COLO829 (cell line): Measurements from ENCODE around the gene LAMTOR3.
"Not testable (repeated sequence)": the region's sequence is repeated elsewhere in the genome, so short reads cannot be mapped to it uniquely, and the experiment has no call there.

Source experiments
- DNase-seq: peaks from one replicate; pipeline ENCODE4 v3.0.0; 2012; ENCODE audit warnings: low spot score

Gene LAMTOR3

DNA sequence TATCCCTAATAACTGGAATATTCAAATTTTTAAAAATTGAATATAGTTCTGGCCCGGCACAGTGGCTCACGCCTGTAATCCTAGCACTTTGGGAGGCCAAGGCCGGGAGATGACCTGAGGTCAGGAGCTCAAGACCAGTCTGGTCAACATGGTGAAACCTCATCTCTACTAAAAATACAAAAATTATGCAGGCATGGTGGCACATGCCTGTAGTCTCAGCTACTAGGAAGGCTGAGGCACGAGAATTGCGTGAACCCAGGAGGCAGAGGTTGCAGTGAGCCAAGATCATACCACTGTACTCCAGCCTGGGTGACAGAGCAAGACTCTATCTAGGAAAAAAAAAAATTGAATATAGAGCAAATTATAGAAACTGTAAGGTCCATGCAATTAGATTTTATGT, 64.2 kb downstream of the LAMTOR3 start:
- not testable (repeated sequence) for DNase-seq

DNA sequence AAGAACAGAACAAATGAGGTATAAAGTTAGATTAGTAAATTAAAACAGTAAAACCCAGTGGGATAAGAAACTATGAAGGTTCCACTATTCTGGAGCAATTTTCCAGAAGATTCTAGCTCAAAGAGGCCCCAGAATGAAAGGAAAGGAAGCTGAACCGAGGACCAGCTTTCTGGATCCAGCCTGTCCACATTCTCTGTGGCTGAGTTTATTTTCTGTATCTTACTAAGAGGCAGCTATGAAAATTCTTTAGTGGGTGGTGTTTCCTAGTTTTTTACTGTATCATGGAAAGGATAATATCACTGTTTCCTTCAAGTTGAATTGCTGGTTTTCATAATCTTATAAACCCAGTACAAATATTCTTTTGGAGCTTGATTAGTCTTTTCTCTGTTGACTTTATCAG, 65.8 kb downstream of the LAMTOR3 start:
- DNase-seq: no peak
